ENCODE data around the gene IMP3. TPM values are rescaled to one million over a fixed set of nuclear protein-coding genes. Genes with fewer than 3 reads are reported as not detected.

The IMP3 gene
- total RNA-seq, 1 experiment from 2014 or later = 79.9 TPM

GRCh38 chr15:75637245-75638009 lies 2.6 kb downstream of the IMP3 start (continued):
- no peak for TF ChIP-seq ZFX (IDR thresholded peaks at IDR 0.05)
- no peak for TF ChIP-seq SP1 (IDR thresholded peaks at IDR 0.05; ENCODE audit: low read depth)
- TF ChIP-seq FOSL1 (IDR thresholded peaks at IDR 0.05; ENCODE audit: low read depth) = no peak
- no peak for TF ChIP-seq MAX (IDR thresholded peaks at IDR 0.05)
- no peak for TF ChIP-seq REST (IDR thresholded peaks at IDR 0.05; ENCODE audit: low read depth)
- no peak for TF ChIP-seq SIN3A (IDR thresholded peaks at IDR 0.05; ENCODE audit: low read depth)

- Histone ChIP-seq H3K27ac (ENCODE audit: low read depth, low read length) (no peak overlapping the region), H3K4me2 (ENCODE audit: low read length) (no peak overlapping the region; the same call in 1 of the 2 replicates), H3K4me3 (replicated peaks in 1 of 2; ENCODE audit: low read depth in 1 of 2, low read length in 2 of 2) (no peak overlapping the region), H3K9me3 (ENCODE audit: control insufficient read depth in 1 of 2, insufficient read depth in 1 of 2, low read depth in 1 of 2, low read length in 2 of 2) (no peaks in the 10 kb centered on the region), H3K27me3 (ENCODE audit: insufficient read depth, low read length) (no peaks in the 10 kb centered on the region), H3K36me3 (ENCODE audit: control insufficient read depth in 1 of 2, insufficient read depth in 2 of 2, low read length in 2 of 2) (0 out of 4 replicates have a peak, but pooled peaks cover 0 to 5% of the 10 kb centered on the region in 2 experiments), H3K9me2 (ENCODE audit: insufficient read depth) (no peaks in the 10 kb centered on the region), H3K79me2 (ENCODE audit: insufficient read depth, low read length) (peaks cover 36% of the 10 kb centered on the region), H3K4me1 (ENCODE audit: control insufficient read depth in 1 of 2, insufficient read depth in 2 of 2, low read length in 2 of 2) (peaks cover 6 to 43% of the 10 kb centered on the region in 2 experiments; a peak in 3 of 4 replicates), H4K20me1 (ENCODE audit: insufficient read depth) (peaks cover 15% of the 10 kb centered on the region; the same call in 1 of the 2 replicates), H3K9ac (ENCODE audit: low read length) (no peak overlapping the region), H2AFZ (ENCODE audit: low read depth, low read length, poor library complexity, severe bottlenecking) (no peak overlapping the region)
- DNase-seq (ENCODE audit: low read depth, low spot score) = no peak
- intact Hi-C loops (cut with micrococcal nuclease) = no loop called here
- no peak for ATAC-seq
- BruUV-seq (replicated peaks) = no TSS peak
- ChIA-PET RAD21 (ENCODE audit: low non-redundant PET in 1 of 2, low total read pairs in 2 of 2, uncharacterized antibody in 2 of 2, unreplicated experiment in 2 of 2) (no interaction called here), POLR2A (interaction anchor here (0.9 kb wide), 1 partner anchor 10 kb away, joined by 3 read pairs; the partner anchor contains the start of gene SNUPN), CTCF (interaction anchor here (1.2 kb wide), 1 partner anchor 10 kb away, joined by 3 read pairs; the partner anchor contains the start of gene SNUPN)
- TF ChIP-seq CBX3 (IDR thresholded peaks at IDR 0.05; ENCODE audit: low read depth) (no peak), JUND (IDR thresholded peaks at IDR 0.05) (no peak), SRF (IDR thresholded peaks at IDR 0.05; ENCODE audit: low read depth) (no peak), ATF3 (IDR thresholded peaks at IDR 0.05) (no peak), REST (IDR thresholded peaks at IDR 0.05; ENCODE audit: low read depth) (no peak), EGR1 (IDR thresholded peaks at IDR 0.05; ENCODE audit: low read depth) (no peak), ZFX (IDR thresholded peaks at IDR 0.05) (no peak), POLR2A (IDR thresholded peaks at IDR 0.05; ENCODE audit: borderline replicate concordance, extremely low read depth, insufficient read depth, insufficient read length) (no peak), EZH2phosphoT487 (IDR thresholded peaks at IDR 0.05; ENCODE audit: borderline replicate concordance) (no peak), CTCF (IDR thresholded peaks at IDR 0.05 in 2 of 3, conservative IDR thresholded peaks at IDR 0.05 in 1 of 3; ENCODE audit: borderline replicate concordance in 1 of 3, insufficient read depth in 1 of 3, low read depth in 2 of 3, low read length in 2 of 3) (no peak), TCF7L2 (IDR thresholded peaks at IDR 0.05; ENCODE audit: borderline replicate concordance, extremely low read depth, insufficient read depth, insufficient read length) (no peak)
Observed at GRCh38 chr15:75636026-75636425, 4.0 kb downstream of the IMP3 start.

All from HCT116 (cell line).